ENCODE results near the gene C19orf67.

The C19orf67 gene

DNA sequence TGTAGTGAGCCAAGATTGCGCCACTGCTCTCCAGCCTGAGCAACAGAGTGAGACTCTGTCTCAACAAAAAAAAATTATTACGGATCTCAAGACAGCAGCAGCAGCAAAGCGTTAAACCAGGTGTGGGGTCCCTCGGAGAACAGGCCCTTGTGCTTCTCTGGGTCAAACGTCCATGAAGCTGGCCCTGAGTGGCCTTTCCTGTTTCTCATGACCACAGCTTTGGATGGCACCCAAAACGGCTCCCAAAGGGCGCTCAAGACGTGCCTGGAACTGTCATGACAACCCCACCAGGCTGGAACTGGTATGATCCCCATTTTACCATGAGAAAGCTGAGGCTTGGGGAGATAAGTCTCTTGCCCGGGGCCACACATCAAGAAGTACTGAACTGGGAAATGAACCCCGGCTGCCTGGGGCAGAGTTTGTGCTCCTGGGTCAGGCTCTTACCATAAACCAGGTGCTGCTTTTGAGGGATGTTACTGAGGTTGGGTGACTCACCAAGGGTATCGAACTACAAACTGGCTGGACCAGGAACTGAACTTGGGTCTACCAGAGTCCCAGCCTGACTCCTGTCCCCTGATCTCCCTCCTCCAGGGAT, 16.6 kb upstream of the C19orf67 start:
- DNase-seq (ENCODE audit: low read depth), result no peak
- TF ChIP-seq, protein P1, sequence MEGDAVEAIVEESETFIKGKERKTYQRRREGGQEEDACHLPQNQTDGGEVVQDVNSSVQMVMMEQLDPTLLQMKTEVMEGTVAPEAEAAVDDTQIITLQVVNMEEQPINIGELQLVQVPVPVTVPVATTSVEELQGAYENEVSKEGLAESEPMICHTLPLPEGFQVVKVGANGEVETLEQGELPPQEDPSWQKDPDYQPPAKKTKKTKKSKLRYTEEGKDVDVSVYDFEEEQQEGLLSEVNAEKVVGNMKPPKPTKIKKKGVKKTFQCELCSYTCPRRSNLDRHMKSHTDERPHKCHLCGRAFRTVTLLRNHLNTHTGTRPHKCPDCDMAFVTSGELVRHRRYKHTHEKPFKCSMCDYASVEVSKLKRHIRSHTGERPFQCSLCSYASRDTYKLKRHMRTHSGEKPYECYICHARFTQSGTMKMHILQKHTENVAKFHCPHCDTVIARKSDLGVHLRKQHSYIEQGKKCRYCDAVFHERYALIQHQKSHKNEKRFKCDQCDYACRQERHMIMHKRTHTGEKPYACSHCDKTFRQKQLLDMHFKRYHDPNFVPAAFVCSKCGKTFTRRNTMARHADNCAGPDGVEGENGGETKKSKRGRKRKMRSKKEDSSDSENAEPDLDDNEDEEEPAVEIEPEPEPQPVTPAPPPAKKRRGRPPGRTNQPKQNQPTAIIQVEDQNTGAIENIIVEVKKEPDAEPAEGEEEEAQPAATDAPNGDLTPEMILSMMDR (IDR thresholded peaks at IDR 0.05; ENCODE audit: control insufficient read depth, extremely low read depth, insufficient read depth), result no peak
- H3K4me3 ChIP-seq (ENCODE audit: low read depth, low read length), result no peak overlapping the region

DNA sequence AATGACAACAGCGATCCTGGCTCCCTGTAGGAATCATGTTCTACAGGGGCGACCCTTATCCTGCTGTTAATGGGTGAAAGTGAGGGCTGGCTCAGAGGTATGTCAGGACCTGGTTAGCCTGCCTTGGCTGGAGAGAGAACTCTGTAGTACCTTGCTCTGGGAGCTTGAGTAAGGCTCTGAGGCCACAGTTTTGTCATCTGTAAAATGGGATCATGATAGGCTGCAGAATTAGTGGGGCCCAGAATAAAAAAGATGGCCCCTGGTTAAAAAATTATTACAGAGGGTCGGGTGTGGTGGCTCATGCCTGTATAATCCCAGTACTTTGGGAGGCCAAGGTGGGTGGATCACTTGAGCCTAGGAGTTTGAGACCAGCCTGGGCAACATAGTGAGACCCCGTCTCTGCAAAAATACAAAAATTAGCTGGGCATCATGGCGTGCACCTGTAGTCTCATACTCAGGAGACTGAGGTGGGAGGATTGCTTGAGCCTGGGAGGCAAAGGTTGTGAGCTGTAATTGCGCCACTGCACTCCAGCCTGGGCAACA, 15.5 kb upstream of the C19orf67 start:
- DNase-seq (ENCODE audit: low read depth), result no peak
- TF ChIP-seq, protein P1 (IDR thresholded peaks at IDR 0.05; ENCODE audit: control insufficient read depth, extremely low read depth, insufficient read depth), result no peak

DNA sequence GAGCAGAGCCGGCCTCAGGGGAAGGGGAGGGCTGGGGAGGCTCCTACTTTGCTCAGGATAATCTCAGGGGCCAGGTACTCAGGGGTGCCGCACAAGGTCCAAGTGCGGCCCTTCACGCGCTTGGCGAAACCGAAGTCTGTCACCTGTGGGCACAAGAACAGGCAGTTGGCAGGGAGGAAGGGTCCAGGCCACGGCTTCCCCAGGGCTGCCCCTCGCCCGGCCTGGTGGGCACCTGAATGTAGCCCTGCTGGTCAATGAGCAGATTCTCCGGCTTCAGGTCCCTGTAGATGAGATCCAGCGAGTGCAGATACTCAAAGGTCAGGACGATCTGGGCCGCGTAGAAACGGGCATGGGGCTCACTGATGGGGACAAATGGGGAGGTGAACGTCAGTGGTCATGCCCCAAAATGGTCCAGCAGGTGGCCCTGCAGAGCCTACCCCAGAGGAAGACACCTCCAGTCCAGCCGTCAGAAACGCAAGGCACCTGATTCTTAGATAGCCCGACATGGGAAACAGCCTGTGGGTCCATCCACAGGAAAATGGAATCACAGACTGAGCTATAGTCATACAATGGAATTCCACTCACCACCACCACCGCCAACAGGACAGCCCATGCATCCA, 12.1 kb upstream of the C19orf67 start:
- no peak overlapping the region for H3K4me3 ChIP-seq (ENCODE audit: low read depth, low read length)
- TF ChIP-seq, protein P1 (IDR thresholded peaks at IDR 0.05; ENCODE audit: control insufficient read depth, extremely low read depth, insufficient read depth), result no peak
- no peak for DNase-seq (ENCODE audit: low read depth)

More for the DNA sequence above, 15.5 kb upstream of the C19orf67 start:
- H3K4me3 ChIP-seq (ENCODE audit: low read depth, low read length), result no peak overlapping the region

DNA sequence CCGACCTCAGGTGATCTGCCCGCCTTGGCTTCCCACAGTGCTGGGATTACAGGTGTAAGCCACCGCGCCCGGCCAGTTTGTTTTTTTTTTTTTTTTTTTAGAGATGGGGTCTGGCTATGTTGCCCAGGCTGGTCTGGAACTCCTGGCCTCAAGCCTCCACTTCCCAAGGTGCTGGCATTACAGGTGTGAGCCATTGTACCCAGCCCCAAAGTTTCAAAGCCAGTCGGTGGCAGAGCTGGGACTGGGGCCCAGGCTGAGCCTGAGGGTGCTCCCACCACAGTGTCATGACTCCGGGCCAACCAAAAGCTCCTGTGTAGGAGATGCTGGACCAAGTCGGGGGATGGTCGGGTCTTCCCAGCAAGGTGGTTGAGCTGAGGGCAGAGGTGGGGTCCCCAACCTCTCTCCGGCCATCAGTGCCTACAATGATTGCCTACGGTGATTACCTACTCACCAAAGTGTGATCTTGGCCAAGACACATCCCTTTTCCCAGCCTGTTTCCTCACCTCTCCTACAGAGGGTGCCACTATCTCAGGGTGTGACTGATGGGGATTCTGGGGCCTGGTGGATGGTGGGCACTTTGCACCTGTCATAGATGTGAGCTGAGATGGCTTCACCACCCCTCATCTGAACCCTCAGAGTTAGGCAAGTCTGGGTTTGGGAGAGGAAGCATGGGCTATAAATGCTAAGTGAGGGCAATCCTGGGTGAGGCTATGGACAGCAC, 10.8 kb upstream of the C19orf67 start:
- no peak for DNase-seq (ENCODE audit: low read depth)
- TF ChIP-seq, protein P1 (IDR thresholded peaks at IDR 0.05; ENCODE audit: control insufficient read depth, extremely low read depth, insufficient read depth), result no peak
- H3K4me3 ChIP-seq (ENCODE audit: low read depth, low read length), result no peak overlapping the region

DNA sequence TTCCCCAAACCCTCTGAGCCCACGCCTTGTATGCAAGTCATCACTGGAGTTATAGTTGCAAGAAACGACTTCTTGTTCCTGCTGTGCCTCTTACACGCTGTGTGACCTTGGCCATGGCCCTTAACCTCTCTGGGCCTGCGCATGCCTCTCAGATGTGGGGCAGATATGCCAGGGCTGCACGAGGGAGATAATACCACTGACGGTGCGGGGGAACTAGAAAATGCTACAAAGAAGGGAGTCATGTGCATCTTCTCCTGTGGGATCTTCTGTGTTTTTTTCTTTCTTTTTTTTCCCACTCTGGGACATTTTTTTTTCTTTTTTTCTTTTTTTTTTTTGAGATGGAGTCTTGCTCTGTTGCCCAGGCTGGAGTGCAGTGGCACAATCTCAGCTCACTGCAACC, 9.3 kb upstream of the C19orf67 start:
- H3K4me3 ChIP-seq (ENCODE audit: low read depth, low read length), result no peak overlapping the region
- no peak for DNase-seq (ENCODE audit: low read depth)
- TF ChIP-seq, protein P1 (IDR thresholded peaks at IDR 0.05; ENCODE audit: control insufficient read depth, extremely low read depth, insufficient read depth), result no peak

DNA sequence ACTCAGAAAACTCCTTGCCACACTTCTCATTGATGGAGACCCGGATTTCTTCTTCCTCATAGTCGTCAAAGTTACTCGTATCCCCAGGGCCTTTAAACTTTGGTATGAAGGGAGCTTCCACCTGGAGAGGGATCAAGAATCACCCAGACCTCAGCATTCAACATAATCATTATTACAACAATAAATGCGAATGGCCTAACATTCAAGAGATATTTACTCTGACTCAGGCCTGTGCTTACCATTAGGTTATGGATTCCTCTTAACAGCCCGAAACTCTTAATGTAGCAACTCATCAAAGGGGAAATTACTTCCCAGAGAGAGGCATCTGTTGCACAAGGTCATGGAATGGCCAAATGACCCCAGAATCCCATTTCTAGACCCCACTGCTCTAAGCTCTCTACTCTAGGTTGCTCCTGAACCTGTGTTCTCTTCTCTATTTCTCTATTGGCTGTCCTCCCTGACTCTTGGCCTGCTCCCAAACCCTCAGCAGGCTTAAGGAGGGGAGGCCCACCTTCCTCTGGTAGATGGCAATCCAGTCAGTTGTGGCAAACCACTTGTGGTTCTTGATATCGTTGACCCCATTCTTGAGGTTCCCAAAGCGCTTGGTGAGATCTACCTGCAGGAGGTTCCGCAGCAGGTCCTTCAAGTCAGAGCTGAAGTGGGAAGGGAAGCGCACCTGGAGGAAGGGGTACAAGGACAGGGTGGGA, 7.7 kb upstream of the C19orf67 start:
- TF ChIP-seq, protein P1 (IDR thresholded peaks at IDR 0.05; ENCODE audit: control insufficient read depth, extremely low read depth, insufficient read depth), result no peak
- no peak for DNase-seq (ENCODE audit: low read depth)
- no peak overlapping the region for H3K4me3 ChIP-seq (ENCODE audit: low read depth, low read length)

Measured in LNCaP clone FGC (cell line).